GM13977 (cell line): ENCODE data around the gene RHBDD2.

Experiments
- DNase-seq: peaks from one replicate; pipeline ENCODE4 v3.0.0; 2012; ENCODE audit warnings: low spot score
- in situ Hi-C: fragments of 300-500 bp; cut with MboI; formaldehyde crosslinking; loops from one replicate; pipeline ENCODE4 v1.12.0; 2022; ENCODE audit warnings: low sequenced_read_pairs, low pct_unique_long_range_greater_than_20kb, mixed read lengths, inconsistent platforms; ENCODE audit not compliant: unreplicated experiment
- TF ChIP-seq, protein P1 (sequence below): IDR thresholded peaks from 2 replicates; pipeline ENCODE4 v1.5.1; 2012; ENCODE audit warnings: mild to moderate bottlenecking, control low read depth; ENCODE audit not compliant: insufficient read depth; ENCODE audit errors: extremely low read depth, missing control alignments

RHBDD2 gene

DNA sequence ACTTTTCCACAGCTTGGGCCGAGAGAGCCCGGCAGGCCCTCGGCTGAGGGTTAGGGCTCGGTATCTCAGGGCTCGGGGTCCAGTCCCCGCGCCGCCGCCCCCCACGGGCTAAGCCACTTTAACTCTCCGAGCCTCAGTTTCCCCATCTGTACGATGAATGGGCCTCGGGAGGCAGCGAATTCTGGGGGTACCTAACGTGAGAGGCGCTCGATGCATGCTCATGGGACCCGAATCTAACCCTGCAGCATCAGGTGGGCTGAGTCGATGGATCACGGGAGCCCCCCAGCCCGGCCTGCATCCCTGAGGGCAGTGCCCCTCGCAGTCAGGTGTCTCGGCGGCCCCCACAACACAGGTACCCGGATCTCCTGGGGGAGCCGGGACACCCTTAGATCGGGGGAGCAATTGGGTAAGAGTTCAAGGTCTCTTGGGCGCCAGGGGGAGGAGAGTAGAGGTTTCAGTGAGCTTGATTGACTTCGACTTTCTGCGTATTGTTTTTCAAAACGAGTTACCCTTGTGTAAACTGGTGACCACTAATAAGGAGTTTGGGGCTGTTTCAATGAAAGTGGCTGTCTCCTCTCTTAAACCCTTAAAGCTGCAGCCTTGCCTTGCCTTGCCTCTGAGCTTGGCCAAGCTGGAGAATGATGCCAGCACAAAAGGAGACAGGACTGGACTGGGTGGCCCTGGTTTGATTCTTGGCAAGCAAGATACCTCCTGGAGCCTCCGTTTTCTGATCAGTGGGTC is 36.8 kb downstream of the RHBDD2 start:
- peak; percentile 60 for DNase-seq
- TF ChIP-seq, protein P1, sequence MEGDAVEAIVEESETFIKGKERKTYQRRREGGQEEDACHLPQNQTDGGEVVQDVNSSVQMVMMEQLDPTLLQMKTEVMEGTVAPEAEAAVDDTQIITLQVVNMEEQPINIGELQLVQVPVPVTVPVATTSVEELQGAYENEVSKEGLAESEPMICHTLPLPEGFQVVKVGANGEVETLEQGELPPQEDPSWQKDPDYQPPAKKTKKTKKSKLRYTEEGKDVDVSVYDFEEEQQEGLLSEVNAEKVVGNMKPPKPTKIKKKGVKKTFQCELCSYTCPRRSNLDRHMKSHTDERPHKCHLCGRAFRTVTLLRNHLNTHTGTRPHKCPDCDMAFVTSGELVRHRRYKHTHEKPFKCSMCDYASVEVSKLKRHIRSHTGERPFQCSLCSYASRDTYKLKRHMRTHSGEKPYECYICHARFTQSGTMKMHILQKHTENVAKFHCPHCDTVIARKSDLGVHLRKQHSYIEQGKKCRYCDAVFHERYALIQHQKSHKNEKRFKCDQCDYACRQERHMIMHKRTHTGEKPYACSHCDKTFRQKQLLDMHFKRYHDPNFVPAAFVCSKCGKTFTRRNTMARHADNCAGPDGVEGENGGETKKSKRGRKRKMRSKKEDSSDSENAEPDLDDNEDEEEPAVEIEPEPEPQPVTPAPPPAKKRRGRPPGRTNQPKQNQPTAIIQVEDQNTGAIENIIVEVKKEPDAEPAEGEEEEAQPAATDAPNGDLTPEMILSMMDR = no peak
- in situ Hi-C loops = no loop called here

DNA sequence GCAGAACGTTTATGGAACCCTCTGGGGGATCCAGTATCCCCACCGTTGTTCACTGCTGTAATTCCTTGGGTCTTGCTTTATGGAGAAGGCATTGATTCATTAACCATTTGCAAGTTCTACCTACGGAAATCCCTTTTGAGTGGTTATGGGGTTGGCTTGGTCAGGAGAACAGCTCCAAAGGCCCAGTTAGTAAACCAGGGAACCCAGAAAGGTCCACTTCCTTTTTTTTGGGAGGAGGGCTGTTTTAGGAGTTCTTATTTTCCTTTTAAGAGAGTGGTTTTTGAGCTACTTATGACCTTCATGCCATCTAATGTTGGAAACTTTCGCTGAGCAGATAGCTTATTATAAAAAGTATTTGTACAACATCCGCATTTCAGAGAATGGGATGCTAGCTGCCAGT is 37.4 kb downstream of the RHBDD2 start:
- DNase-seq = no peak
- in situ Hi-C loops = no loop called here
- TF ChIP-seq, protein P1 = no peak

DNA sequence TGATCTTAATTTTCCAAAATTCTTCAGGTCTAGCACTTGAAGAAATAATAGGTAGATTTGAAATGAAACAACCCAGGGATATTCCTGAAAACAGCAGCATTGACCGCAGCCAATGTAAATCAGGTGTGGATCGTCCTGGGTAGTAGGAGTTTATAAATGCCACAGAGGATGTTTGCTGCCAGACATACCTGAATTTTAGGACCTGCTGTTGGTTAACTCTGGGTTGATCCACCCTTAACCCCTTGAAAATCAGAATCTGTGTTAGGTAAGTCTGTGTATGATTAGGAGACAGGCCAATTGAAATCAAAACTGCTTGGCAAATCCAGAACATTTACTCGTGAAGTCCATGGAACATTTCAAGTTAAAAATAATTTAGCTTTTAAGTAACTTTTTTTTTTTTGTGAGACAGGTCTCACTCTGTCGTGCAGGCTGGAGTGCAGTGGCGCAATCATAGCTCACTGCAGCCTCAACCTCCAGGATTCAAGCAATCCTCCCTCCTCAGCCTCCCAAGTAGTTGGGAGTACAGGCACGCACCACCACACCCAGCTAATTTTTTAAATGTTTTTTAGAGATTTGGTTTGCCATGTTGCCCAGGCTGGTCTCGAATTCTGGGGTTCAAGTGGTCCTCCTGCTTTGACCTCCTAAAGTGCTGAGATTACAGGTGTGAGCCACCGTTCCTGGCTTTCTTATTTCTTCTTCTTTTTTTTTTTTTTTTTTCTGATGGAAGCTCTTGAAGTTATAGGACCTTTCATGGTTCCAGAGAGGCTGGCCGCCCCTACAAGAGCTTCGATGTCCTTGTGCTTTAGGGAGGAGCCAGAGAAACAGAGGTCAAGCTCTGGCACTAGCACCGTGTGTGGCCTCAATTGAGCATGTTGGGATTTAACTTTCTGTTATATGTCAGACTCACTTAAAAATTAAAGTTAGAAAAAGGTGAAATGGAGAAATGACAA is 38.1 kb downstream of the RHBDD2 start:
- no peak for DNase-seq
- TF ChIP-seq, protein P1 = no peak
- in situ Hi-C loops = no loop called here

DNA sequence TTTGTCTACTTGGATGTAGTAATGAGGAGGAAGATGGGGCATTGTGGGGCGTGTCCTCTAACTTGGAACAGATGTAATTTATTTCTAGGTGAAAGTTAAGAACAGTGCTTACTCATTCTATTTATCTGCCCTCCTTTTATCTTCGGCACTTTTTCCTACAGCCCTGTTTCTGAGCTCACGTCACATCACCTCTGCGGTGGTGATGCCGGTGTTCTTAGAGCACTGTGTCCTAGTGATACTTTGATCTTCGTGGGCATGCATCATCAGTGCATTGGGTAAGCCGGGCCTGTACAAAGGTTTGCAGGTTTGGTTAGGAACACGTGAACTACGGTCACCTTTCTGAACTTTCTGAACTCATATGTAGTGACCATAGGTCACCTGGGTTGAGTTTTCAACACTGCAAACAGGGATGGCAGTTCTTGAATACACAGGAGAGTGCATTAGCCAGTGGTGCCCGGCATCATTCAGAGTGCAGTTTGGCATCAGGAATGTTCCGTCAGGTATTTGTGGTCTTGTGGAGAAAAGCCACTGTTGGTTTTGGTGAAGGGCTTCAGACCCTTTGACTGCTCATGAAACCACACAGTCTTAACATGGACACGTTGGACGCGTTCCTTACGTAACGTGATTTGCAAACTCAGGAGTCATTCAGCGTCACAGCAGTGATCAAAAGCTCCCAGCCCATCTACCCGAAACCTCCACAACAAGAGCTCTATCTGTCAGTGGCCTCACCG is 41.8 kb downstream of the RHBDD2 start:
- in situ Hi-C loops = no loop called here
- TF ChIP-seq, protein P1 = no peak
- no peak for DNase-seq

DNA sequence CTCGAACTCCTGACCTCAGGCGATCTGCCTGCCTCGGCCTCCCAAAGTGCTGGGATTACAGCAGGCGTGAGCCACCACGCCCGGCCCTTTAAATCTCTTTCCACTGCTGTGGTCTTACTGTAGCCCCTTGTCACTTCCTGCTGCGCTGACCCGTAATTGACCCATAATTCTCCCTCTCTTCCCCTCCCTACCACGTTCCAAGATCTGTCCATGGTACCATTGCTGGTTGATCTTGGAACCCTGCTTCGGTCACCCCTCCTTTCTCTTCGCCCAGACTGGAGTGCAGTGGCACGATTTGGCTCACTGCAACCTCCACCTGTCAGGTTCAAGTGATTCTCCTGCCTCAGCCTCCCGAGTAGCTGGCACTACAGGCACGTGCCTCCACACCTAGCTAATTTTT is 42.6 kb downstream of the RHBDD2 start:
- in situ Hi-C loops = no loop called here
- TF ChIP-seq, protein P1 = no peak

DNA sequence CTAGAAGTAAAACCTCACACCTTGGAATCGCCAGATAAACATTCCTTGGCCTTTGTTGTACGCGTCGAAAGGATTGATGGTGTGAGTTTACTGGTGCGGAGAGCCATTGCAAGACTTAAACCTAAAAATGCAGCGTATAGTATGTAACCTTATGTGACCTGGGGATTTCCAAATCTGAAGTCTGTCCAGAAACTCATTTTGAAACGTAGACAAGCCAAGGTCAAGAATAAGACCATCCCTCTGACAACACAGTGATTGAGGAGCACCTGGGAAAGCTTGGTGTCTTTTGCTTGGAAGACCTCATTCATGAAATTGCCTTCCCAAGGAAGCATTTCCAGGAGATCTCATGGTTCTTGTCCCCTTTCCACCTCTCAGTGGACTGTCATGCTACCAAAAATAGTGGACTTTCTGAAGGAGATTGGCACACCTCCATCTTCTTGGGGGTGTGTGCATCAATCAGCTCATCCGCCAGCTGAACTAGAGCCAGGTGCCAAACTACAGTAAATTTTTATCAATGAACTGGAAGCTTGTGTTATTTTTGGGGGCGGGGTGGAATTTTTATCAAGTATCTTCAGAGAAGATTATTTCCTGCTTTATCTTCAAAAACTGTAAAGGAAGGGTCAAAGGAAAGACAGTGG is 44.3 kb downstream of the RHBDD2 start:
- TF ChIP-seq, protein P1 = no peak
- in situ Hi-C loops = no loop called here
- DNase-seq = no peak

More for the DNA sequence above, 42.6 kb downstream of the RHBDD2 start:
- DNase-seq = no peak
